ENCODE results near the gene TMEM178B. TPM values are rescaled to one million over a fixed set of nuclear protein-coding genes. Genes with fewer than 3 reads are reported as not detected.

Gene TMEM178B
- total and polyA plus RNA-seq, 2 of the 13 experiments (the other 11 are each of a cell fraction or from before 2014, with no cell fraction given), result 0.01 to 0.02 TPM

GRCh38 chr7:141439776-141440175 is 365.9 kb downstream of the TMEM178B start (continued):
- TF ChIP-seq AGO1 (IDR thresholded peaks at IDR 0.05; ENCODE audit: low read depth, low read length, poor library complexity, severe bottlenecking), result no peak

GRCh38 chr7:141441837-141442627 is 368.2 kb downstream of the TMEM178B start:
- no peak overlapping the region for H3K4me3 ChIP-seq (replicated peaks in 1 of 3; ENCODE audit: insufficient read depth in 1 of 3, low read depth in 2 of 3, low read length in 3 of 3)
- no peaks in the 10 kb centered on the region for H4K20me1 ChIP-seq (ENCODE audit: insufficient read depth, low read length)
- no peak overlapping the region for H2AFZ ChIP-seq (ENCODE audit: low read length)
- no TSS peak for BruUV-seq (replicated peaks)
- FAIRE-seq, result no peak
- CTCF ChIA-PET (ENCODE audit: low intra/inter-chr PET ratio, low total read pairs), result no interaction called here
- H3K27me3 ChIP-seq (ENCODE audit: control insufficient read depth in 1 of 2, insufficient read depth in 2 of 2, low read length in 2 of 2), result peaks cover 1 to 30% of the 10 kb centered on the region in 2 experiments; a peak in 1 of 5 replicates
- H3K27ac ChIP-seq (ENCODE audit: extremely low read length, insufficient read depth, low read length), result no peak overlapping the region
- no peak overlapping the region for H3K4me2 ChIP-seq (ENCODE audit: low read depth, low read length)
- intact Hi-C loops (cut with micrococcal nuclease; ENCODE audit: unreplicated experiment), result no loop called here
- DNase-seq (ENCODE audit: low spot score), result no peak
- no peaks in the 10 kb centered on the region for H3K9me3 ChIP-seq (ENCODE audit: low read length)
- POLR2A ChIA-PET, result no interaction called here
- in situ Hi-C loops (cut with HindIII; ENCODE audit: extremely low pct_ligation_motif_present, low pct_unique_long_range_greater_than_20kb), result no loop called here
- no peak for ATAC-seq
- TF ChIP-seq ZNF564 (CRISPR knock-in tag; IDR thresholded peaks at IDR 0.05) (no peak), ZNF460 (CRISPR knock-in tag; IDR thresholded peaks at IDR 0.05; ENCODE audit: borderline replicate concordance) (no peak), NONO (IDR thresholded peaks at IDR 0.05) (no peak), NONO (CRISPR knock-in tag; conservative IDR thresholded peaks at IDR 0.05) (no peak), ZFP1 (CRISPR knock-in tag; IDR thresholded peaks at IDR 0.05) (no peak), CHCHD3 (CRISPR knock-in tag; IDR thresholded peaks at IDR 0.05) (no peak), NCOA1 (CRISPR knock-in tag; IDR thresholded peaks at IDR 0.05) (no peak), NR1H2 (CRISPR knock-in tag; IDR thresholded peaks at IDR 0.05; ENCODE audit: borderline replicate concordance, low read depth) (no peak), MZF1 (CRISPR knock-in tag; IDR thresholded peaks at IDR 0.05; ENCODE audit: borderline replicate concordance) (no peak)
- 8% methylated on average over 10 of the region's 11 CpGs for WGBS (ENCODE audit: low lambda C conversion rate)
- no peak overlapping the region for H3K9ac ChIP-seq (ENCODE audit: insufficient read depth, low read depth, low read length)
- no peaks in the 10 kb centered on the region for H3K36me3 ChIP-seq (replicated peaks in 1 of 2; ENCODE audit: control insufficient read depth in 1 of 2, insufficient read depth in 2 of 2, low read length in 2 of 2)
- no peaks in the 10 kb centered on the region for H3K4me1 ChIP-seq (ENCODE audit: insufficient read depth, low read length)
- H3K79me2 ChIP-seq (ENCODE audit: insufficient read depth, low read length), result no peaks in the 10 kb centered on the region

Measured in HepG2 (cell line).